SK-N-SH treated with all-trans-retinoic acid at 6 μM for 48 hours (cell line): ENCODE data around the gene FJX1.

ENCODE experiments used
- ATAC-seq: fragments of 200-7000 bp; cut with Tn5 transposase; 3 replicates; pipeline ENCODE4 v1.9.1; 2020; ENCODE audit warnings: mild to moderate bottlenecking, moderate library complexity
- ARNTL ChIP-seq: fragments of 450-650 bp; formaldehyde crosslinking; IDR thresholded peaks from 2 replicates; pipeline ENCODE4 v1.5.0; 2020; ENCODE audit warnings: low read depth, mild to moderate bottlenecking, moderate library complexity, borderline replicate concordance
- CREB5 ChIP-seq: fragments of 250-450 bp; sonication (Bioruptor Pico); IDR thresholded peaks from 2 replicates; pipeline ENCODE4 v1.5.1; 2020; ENCODE audit warnings: low read depth, mild to moderate bottlenecking, moderate library complexity
- CSRNP3 ChIP-seq: fragments of 250-450 bp; sonication (Bioruptor Pico); IDR thresholded peaks from 2 replicates; pipeline ENCODE4 v1.5.1; 2021; ENCODE audit warnings: mild to moderate bottlenecking, moderate library complexity
- ESRRG ChIP-seq: fragments of 250-450 bp; sonication (Bioruptor Pico); IDR thresholded peaks from 2 replicates; pipeline ENCODE4 v1.6.1; 2021; ENCODE audit warnings: mild to moderate bottlenecking
- ISL1 ChIP-seq: fragments of 250-450 bp; sonication (Bioruptor Pico); IDR thresholded peaks from 2 replicates; pipeline ENCODE4 v2.1.2; 2022; ENCODE audit warnings: mild to moderate bottlenecking, moderate library complexity
- PATZ1 ChIP-seq: fragments of 250-450 bp; sonication (Bioruptor Pico); IDR thresholded peaks from 2 replicates; pipeline ENCODE4 v1.8.0; 2020; ENCODE audit warnings: mild to moderate bottlenecking, moderate library complexity, borderline replicate concordance
- POU6F1 ChIP-seq: fragments of 250-450 bp; sonication (Bioruptor Pico); IDR thresholded peaks from 2 replicates; pipeline ENCODE4 v1.8.0; 2021; ENCODE audit warnings: low read depth, mild to moderate bottlenecking, moderate library complexity, borderline replicate concordance
- PPARA ChIP-seq: fragments of 250-450 bp; sonication (Bioruptor Pico); IDR thresholded peaks from 2 replicates; pipeline ENCODE4 v1.5.0; 2020; ENCODE audit warnings: mild to moderate bottlenecking, borderline replicate concordance
- SNAI2 ChIP-seq: fragments of 250-450 bp; sonication (Bioruptor Pico); IDR thresholded peaks from 2 replicates; pipeline ENCODE4 v1.5.0; 2020; ENCODE audit warnings: mild to moderate bottlenecking, moderate library complexity
- TCF4 ChIP-seq: fragments of 250-450 bp; sonication (Bioruptor Pico); IDR thresholded peaks from 2 replicates; pipeline ENCODE4 v1.8.0; 2021; ENCODE audit warnings: mild to moderate bottlenecking, moderate library complexity, borderline replicate concordance
- TOX ChIP-seq: fragments of 250-450 bp; sonication (Bioruptor Pico); IDR thresholded peaks from 2 replicates; pipeline ENCODE4 v1.8.0; 2021; ENCODE audit warnings: mild to moderate bottlenecking, moderate library complexity, borderline replicate concordance
- TSHZ2 ChIP-seq: fragments of 250-450 bp; sonication (Bioruptor Pico); IDR thresholded peaks from 2 replicates; pipeline ENCODE4 v1.5.0; 2020; ENCODE audit warnings: mild to moderate bottlenecking, moderate library complexity
- ZC3H10 ChIP-seq: fragments of 250-450 bp; sonication (Bioruptor Pico); IDR thresholded peaks from 2 replicates; pipeline ENCODE4 v1.5.1; 2021; ENCODE audit warnings: mild to moderate bottlenecking, moderate library complexity
- ZFP3 ChIP-seq: fragments of 250-450 bp; sonication (Bioruptor Pico); IDR thresholded peaks from 2 replicates; pipeline ENCODE4 v1.5.0; 2020; ENCODE audit warnings: mild to moderate bottlenecking, moderate library complexity
- ZFP30 ChIP-seq: fragments of 450-650 bp; formaldehyde crosslinking; IDR thresholded peaks from 2 replicates; pipeline ENCODE4 v1.5.0; 2022; ENCODE audit warnings: mild to moderate bottlenecking, moderate library complexity
- ZNF565 ChIP-seq: fragments of 450-650 bp; formaldehyde crosslinking; conservative IDR thresholded peaks from 2 replicates; pipeline ENCODE4 v1.5.0; 2020; ENCODE audit warnings: low read depth, mild to moderate bottlenecking, moderate library complexity
- ZNF70 ChIP-seq: fragments of 450-650 bp; formaldehyde crosslinking; IDR thresholded peaks from 2 replicates; pipeline ENCODE4 v1.5.0; 2020; ENCODE audit warnings: mild to moderate bottlenecking, moderate library complexity
- ZNF8 ChIP-seq: fragments of 450-650 bp; formaldehyde crosslinking; IDR thresholded peaks from 2 replicates; pipeline ENCODE4 v1.5.0; 2020; ENCODE audit warnings: mild to moderate bottlenecking, moderate library complexity

FJX1 gene

GRCh38 chr11:35629914-35630313 lies 11.7 kb downstream of the FJX1 start:
- peak; percentile 64 for TF ChIP-seq CREB5
- peak; percentile 15; the same call in 1 of the 2 replicates for TF ChIP-seq SNAI2
- peak; percentile 82 for TF ChIP-seq ISL1 (CRISPR knock-in tag)
- no peak for TF ChIP-seq TCF4 (CRISPR knock-in tag)
- TF ChIP-seq ZNF70 (CRISPR knock-in tag): no peak
- no peak for TF ChIP-seq ZC3H10 (CRISPR knock-in tag)
- ATAC-seq: peak; percentile 96

GRCh38 chr11:35631891-35632290 lies 13.6 kb downstream of the FJX1 start:
- ATAC-seq: no peak
- TF ChIP-seq ZFP3: no peak
- no peak for TF ChIP-seq ZNF565 (CRISPR knock-in tag)
- no peak for TF ChIP-seq ARNTL
- no peak for TF ChIP-seq TSHZ2
- no peak for TF ChIP-seq TOX (CRISPR knock-in tag)
- TF ChIP-seq CSRNP3 (CRISPR knock-in tag): no peak
- TF ChIP-seq ZFP30 (CRISPR knock-in tag): no peak

GRCh38 chr11:35632301-35632700 lies 14.0 kb downstream of the FJX1 start:
- no peak for ATAC-seq
- TF ChIP-seq ISL1 (CRISPR knock-in tag) (peak; percentile 35; the same call in 1 of the 2 replicates), ZNF70 (CRISPR knock-in tag) (no peak)

GRCh38 chr11:35633827-35634423 lies 15.7 kb downstream of the FJX1 start:
- ATAC-seq: no peak
- TF ChIP-seq ZNF70 (CRISPR knock-in tag) (no peak), PPARA (no peak), ZC3H10 (CRISPR knock-in tag) (no peak), POU6F1 (CRISPR knock-in tag) (no peak), ZNF8 (CRISPR knock-in tag) (no peak), PATZ1 (CRISPR knock-in tag) (no peak), TSHZ2 (no peak), TOX (CRISPR knock-in tag) (no peak), ESRRG (CRISPR knock-in tag) (no peak), ARNTL (no peak)
